HEK293 (cell line): ENCODE measurements around the gene STARD5.

ENCODE experiments used
- CTCF ChIA-PET: fragments of 350-600 bp; formaldehyde crosslinking; extraction: SDS; loops from one replicate; lab custom pipeline; 2021; ENCODE audit warnings: antibody characterized with exemption; lab: Yijun Ruan, JAX
- POLR2A ChIA-PET: fragments of 300-600 bp; formaldehyde crosslinking; extraction: SDS; loops from one replicate; lab custom pipeline; 2020; ENCODE audit warnings: antibody characterized with exemption, inconsistent platforms; lab: Yijun Ruan, JAX
- H3K27ac ChIP-seq: fragments of 200-500 bp; sonication (Bioruptor generic); 2 replicates; pipeline ENCODE4 v1.5.1; 2014; ENCODE audit warnings: low read depth, low read length, control low read depth, inconsistent platforms; ENCODE audit errors: extremely low read depth
- H3K36me3 ChIP-seq, 2 experiments: fragments of 200-500 bp in 1 of 2; sonication (Bioruptor generic) in 1 of 2; 1 replicate in 1 of 2; 2 replicates in 1 of 2; pipeline ENCODE4 v1.5.1; 2014 to 2017; ENCODE audit warnings: inconsistent platforms in 2 of 2, low read length in 2 of 2; ENCODE audit not compliant: control insufficient read depth in 2 of 2, insufficient read depth in 1 of 2
- H3K4me1 ChIP-seq: fragments of 200-500 bp; sonication (Bioruptor generic); 2 replicates; pipeline ENCODE4 v1.5.1; 2014; ENCODE audit warnings: mild to moderate bottlenecking, low read length, inconsistent platforms; ENCODE audit not compliant: control insufficient read depth, insufficient read depth
- H3K4me3 ChIP-seq: 2 replicates; pipeline ENCODE4 v1.5.1; 2011; ENCODE audit warnings: low read depth, mild to moderate bottlenecking, control low read depth, low read length, moderate library complexity
- H3K9me3 ChIP-seq: fragments of 200-500 bp; sonication (Bioruptor generic); 2 replicates; pipeline ENCODE4 v1.5.1; 2014; ENCODE audit warnings: low read depth, low read length, inconsistent platforms; ENCODE audit not compliant: control insufficient read depth, insufficient read depth
- GFI1B ChIP-seq: fragments of 450-650 bp; formaldehyde crosslinking; IDR thresholded peaks from 2 replicates; pipeline ENCODE4 v1.5.1; 2016; ENCODE audit warnings: missing biosample characterization, missing genetic modification characterization
- PATZ1 ChIP-seq: fragments of 450-650 bp; formaldehyde crosslinking; IDR thresholded peaks from 2 replicates; pipeline ENCODE4 v1.5.1; 2016; ENCODE audit warnings: missing biosample characterization, missing genetic modification characterization
- SP2 ChIP-seq: fragments of 450-650 bp; formaldehyde crosslinking; IDR thresholded peaks from 2 replicates; pipeline ENCODE4 v1.5.1; 2016; ENCODE audit warnings: missing biosample characterization, missing genetic modification characterization
- ZBTB11 ChIP-seq: fragments of 450-650 bp; formaldehyde crosslinking; conservative IDR thresholded peaks from 2 replicates; pipeline ENCODE4 v1.5.1; 2016; ENCODE audit warnings: low read depth, missing biosample characterization, missing genetic modification characterization
- ZBTB8A ChIP-seq: fragments of 450-650 bp; formaldehyde crosslinking; IDR thresholded peaks from 2 replicates; pipeline ENCODE4 v1.5.1; 2016; ENCODE audit warnings: missing biosample characterization, missing genetic modification characterization
- ZNF138 ChIP-seq: fragments of 450-650 bp; formaldehyde crosslinking; IDR thresholded peaks from 2 replicates; pipeline ENCODE4 v1.5.1; 2016; ENCODE audit warnings: missing biosample characterization, missing genetic modification characterization, borderline replicate concordance
- ZNF169 ChIP-seq: fragments of 450-650 bp; formaldehyde crosslinking; IDR thresholded peaks from 2 replicates; pipeline ENCODE4 v1.5.1; 2016; ENCODE audit warnings: missing biosample characterization, missing genetic modification characterization
- ZNF18 ChIP-seq: fragments of 450-650 bp; formaldehyde crosslinking; IDR thresholded peaks from 2 replicates; pipeline ENCODE4 v1.5.1; 2016; ENCODE audit warnings: missing biosample characterization, missing genetic modification characterization
- ZNF239 ChIP-seq: fragments of 450-650 bp; formaldehyde crosslinking; IDR thresholded peaks from 2 replicates; pipeline ENCODE4 v1.5.1; 2016; ENCODE audit warnings: missing biosample characterization, missing genetic modification characterization
- ZNF280D ChIP-seq: fragments of 450-650 bp; formaldehyde crosslinking; IDR thresholded peaks from 2 replicates; pipeline ENCODE4 v1.5.1; 2016; ENCODE audit warnings: missing biosample characterization, missing genetic modification characterization
- ZNF514 ChIP-seq: fragments of 450-650 bp; formaldehyde crosslinking; IDR thresholded peaks from 2 replicates; pipeline ENCODE4 v1.5.1; 2016; ENCODE audit warnings: missing biosample characterization, missing genetic modification characterization
- ZNF518A ChIP-seq: fragments of 450-650 bp; formaldehyde crosslinking; conservative IDR thresholded peaks from 2 replicates; pipeline ENCODE4 v1.5.1; 2016; ENCODE audit warnings: low read depth, missing biosample characterization, missing genetic modification characterization
- ZNF777 ChIP-seq: fragments of 450-650 bp; formaldehyde crosslinking; IDR thresholded peaks from 2 replicates; pipeline ENCODE4 v1.5.1; 2017; ENCODE audit warnings: missing biosample characterization, missing genetic modification characterization, borderline replicate concordance

Gene STARD5

DNA sequence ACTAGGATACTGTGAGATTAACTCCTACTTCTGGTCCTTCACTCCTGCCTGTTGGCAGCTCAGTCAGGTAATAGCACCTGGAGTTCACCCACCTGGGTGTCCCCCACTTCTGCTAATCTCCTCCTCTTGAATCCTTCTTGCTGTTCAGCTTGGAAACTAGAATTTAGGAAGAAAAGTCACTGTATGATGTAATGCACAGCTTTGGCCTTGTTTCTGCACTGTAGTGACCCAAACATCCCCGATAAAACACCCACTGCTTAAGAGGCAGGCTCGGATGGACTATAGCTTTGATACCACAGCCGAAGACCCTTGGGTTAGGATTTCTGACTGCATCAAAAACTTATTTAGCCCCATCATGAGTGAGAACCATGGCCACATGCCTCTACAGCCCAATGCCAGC lies 24.8 kb downstream of the STARD5 start (continued):
- TF ChIP-seq PATZ1 (tag by site-specific recombination) = no peak

GRCh38 chr15:81298611-81299010 lies 25.3 kb downstream of the STARD5 start:
- Histone ChIP-seq H3K27ac (no peak overlapping the region), H3K36me3 (no peaks in the 10 kb centered on the region), H3K4me1 (no peaks in the 10 kb centered on the region), H3K9me3 (no peaks in the 10 kb centered on the region), H3K4me3 (no peak overlapping the region)
- CTCF ChIA-PET = interaction anchor here (0.8 to 1.5 kb wide), 2 partner anchors 32 to 36 kb away, joined by 3 to 7 read pairs; no protein-coding TSS in a partner anchor
- TF ChIP-seq ZNF239 (tag by site-specific recombination) (no peak), ZBTB11 (tag by site-specific recombination) (no peak), ZNF280D (no peak), ZNF514 (tag by site-specific recombination) (no peak), ZNF777 (tag by site-specific recombination) (no peak), ZBTB8A (no peak), GFI1B (tag by site-specific recombination) (no peak), ZNF169 (tag by site-specific recombination) (no peak)
- POLR2A ChIA-PET = no interaction called here

GRCh38 chr15:81297603-81298575 lies 26.1 kb downstream of the STARD5 start:
- POLR2A ChIA-PET = no interaction called here
- no peaks in the 10 kb centered on the region for H3K4me1 ChIP-seq
- CTCF ChIA-PET = interaction anchor here (0.8 kb wide), 1 partner anchor 35 kb away, joined by 3 read pairs; no protein-coding TSS in a partner anchor
- H3K9me3 ChIP-seq = no peaks in the 10 kb centered on the region
- no peaks in the 10 kb centered on the region for H3K36me3 ChIP-seq
- H3K4me3 ChIP-seq = no peak overlapping the region
- H3K27ac ChIP-seq = no peak overlapping the region
- TF ChIP-seq ZNF18 (tag by site-specific recombination) (no peak), SP2 (tag by site-specific recombination) (no peak), ZNF518A (no peak), ZNF138 (tag by site-specific recombination) (no peak)
